Stimulated activated CD4-positive, alpha-beta T cell treated with anti-CD3 and anti-CD28 coated beads, Interleukin-4, amount 100 ng/mL, for 48 hours (primary cell): ENCODE data around the gene SGCB.

Experiments
- DNase-seq, 2 donors: peaks; one replicate each; pipeline ENCODE4 v3.0.0-alpha.2; 2020; ENCODE audit warnings: low read depth in 2 of 2

Gene SGCB

GRCh38 chr4:52019936-52020657 lies 18.0 kb downstream of the SGCB start, which contains the start of gene LRRC66:
Gene LRRC66 (minus strand): TSS chr4:52020363. CDS start chr4:52017613, 2,750 bp downstream.
- no peak for DNase-seq

- no peak for DNase-seq
These were observed 20.3 kb downstream of the SGCB start for GRCh38 chr4:52017814-52018213.

- no peak for DNase-seq
These were observed 21.1 kb downstream of the SGCB start for GRCh38 chr4:52016981-52017380.

- no peak for DNase-seq
These were observed 22.7 kb downstream of the SGCB start for GRCh38 chr4:52015366-52015765.

DNA sequence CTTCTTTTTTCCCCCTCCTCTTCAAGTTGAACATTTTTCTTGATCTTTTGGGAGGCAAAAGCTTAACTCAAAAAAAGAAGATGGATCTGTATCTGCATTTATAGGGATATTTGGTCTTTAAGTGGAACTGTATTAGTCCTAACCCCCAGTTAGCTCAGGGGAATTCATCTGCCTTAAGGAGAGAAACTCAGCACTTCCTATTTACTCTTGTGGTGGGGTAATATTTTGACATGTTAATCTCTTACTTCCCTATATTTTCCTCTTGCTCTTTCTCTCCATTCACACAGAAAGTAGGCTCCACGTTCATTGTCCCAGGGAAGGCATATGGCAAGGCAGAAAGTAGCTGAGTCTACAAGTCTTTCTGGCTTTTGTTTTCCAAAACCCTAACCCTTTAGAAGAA lies 23.2 kb downstream of the SGCB start:
- DNase-seq = no peak

- no peak for DNase-seq
These were observed 25.4 kb downstream of the SGCB start for GRCh38 chr4:52012651-52013050.

DNA sequence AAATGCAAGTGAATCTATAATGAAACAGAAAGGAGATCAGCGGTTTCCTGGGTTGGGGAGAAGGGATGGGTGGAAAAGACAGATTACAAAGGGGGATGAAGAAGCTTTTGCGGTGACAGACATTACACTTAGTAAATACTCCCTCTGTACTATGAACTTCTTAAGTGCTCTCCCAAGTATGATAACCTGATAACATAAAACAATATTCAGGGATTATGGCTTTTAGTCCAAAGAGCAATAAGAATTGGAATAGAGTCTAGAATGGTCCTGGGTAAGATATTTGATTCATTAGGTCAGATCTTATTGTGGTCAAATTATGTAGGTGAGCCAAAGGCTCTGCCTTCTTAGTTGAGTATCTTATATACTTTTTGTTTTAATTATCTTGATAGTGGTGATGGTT lies 27.1 kb downstream of the SGCB start:
- no peak for DNase-seq

DNA sequence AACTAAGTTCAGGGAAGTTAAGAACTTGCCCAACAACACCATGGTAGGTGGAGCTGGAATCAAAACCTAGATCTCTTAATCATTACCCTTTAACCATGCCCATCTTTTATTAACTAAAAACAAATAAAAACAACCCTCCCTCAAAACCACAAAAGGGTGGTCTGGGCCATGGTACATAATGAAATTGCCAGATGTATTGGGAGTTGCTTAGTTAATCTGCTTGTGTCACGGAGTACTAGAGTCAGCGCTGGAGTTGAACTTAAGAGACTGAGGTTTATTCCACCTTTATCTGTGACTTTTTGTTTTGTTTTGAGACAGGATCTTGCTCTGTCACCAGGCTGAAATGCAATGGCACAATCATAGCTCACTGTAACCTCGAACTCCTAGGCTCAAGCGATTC lies 31.2 kb downstream of the SGCB start:
- no peak for DNase-seq

DNA sequence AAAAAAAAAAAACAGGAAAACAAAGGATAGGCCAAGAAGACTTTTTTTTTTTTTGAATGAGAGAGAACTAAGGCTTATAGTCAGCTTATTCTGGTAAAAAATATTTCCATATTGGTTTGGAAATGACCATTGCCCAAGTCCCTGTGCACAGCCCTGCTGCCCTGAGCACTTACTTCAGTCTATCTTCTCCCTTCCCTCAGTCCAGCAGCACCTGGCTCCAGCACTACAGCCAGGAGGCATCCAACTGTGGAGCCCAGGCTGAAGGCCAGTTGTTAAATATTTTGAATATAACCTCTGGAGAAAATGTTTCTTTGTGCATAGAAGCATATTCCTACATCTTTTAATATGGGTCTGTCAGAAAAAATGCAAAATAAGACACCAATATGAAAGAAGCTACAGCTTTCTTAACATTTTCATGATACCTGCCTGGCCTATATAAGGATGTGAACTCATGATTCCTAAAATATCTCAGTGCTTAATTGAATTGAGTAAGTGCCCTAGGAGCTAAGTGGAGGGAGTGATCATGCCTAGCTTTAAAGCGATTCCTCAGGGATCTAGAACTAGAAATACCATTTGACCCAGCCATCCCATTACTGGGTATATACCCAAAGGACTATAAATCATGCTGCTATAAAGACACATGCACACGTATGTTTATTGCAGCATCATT lies 32.4 kb downstream of the SGCB start:
- DNase-seq = no peak

DNA sequence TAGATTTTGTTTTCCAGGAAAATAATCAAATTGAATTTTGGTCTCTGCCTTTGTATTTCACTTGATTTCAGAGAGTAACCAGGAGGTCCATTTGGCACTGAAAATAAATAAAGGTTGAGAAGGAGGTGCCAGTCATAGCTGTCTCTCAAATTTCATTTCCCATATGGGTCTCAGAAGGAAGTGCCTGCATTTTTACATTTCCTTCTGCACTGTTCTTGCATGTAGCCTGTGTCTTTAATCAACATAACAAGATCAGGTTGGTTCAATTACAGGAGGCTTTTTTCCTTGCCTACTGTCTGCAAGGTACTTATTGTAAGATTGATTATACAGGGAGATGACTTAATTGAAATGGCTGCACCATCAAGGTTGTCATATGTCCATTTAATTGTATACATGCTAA lies 33.7 kb downstream of the SGCB start:
- DNase-seq = no peak

GRCh38 chr4:52001616-52002015 lies 36.5 kb downstream of the SGCB start:
- DNase-seq = no peak

- DNase-seq = no peak
These were observed 38.8 kb downstream of the SGCB start for GRCh38 chr4:51999250-51999649.

DNA sequence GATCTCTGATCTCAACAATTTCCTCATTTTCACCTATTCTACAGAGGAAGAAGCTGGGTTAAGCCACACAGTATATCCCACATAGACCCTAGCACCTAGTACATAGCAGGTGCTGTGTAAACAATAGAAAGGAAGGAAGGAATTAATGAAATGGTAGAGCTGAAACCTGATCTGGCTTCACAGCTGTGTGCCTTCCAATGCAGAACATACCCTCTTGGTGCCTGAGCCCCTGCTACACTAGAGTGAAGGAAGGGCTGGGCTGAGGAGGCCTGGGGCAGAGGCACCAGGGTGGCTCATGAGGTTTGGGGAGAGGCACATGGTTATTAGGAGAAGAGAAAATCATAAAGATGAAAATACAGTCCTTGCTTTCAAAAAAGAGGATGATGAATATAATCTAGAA lies 39.3 kb downstream of the SGCB start:
- DNase-seq = no peak

- no peak for DNase-seq
These were observed 40.5 kb downstream of the SGCB start for GRCh38 chr4:51997647-51998046.

- no peak for DNase-seq
These were observed 42.4 kb downstream of the SGCB start for GRCh38 chr4:51995647-51996220.
